H1 (cell line): ENCODE results near the gene CPT1A. TPM values are rescaled to one million over a fixed set of nuclear protein-coding genes. Genes with fewer than 3 reads are reported as not detected.

Source experiments
- BCL11A ChIP-seq, 2 experiments: IDR thresholded peaks; one replicate each; pipeline ENCODE4 v1.6.1; 2011; ENCODE audit warnings: low read depth in 2 of 2, low read length in 2 of 2, mild to moderate bottlenecking in 2 of 2
- BRCA1 ChIP-seq: IDR thresholded peaks from 2 replicates; pipeline ENCODE4 v1.6.1; 2012; ENCODE audit warnings: low read depth, low read length, improper control_type of control experiment
- CBX5 ChIP-seq: fragments of 300-800, 300-1000 bp; sonication (generic); IDR thresholded peaks from 2 replicates; pipeline ENCODE4 v1.7.1; 2016; ENCODE audit warnings: antibody characterized with exemption, low read length, low read depth
- CREB1 ChIP-seq: IDR thresholded peaks from 2 replicates; pipeline ENCODE4 v1.6.1; 2012; ENCODE audit warnings: inconsistent platforms
- CTBP2 ChIP-seq: IDR thresholded peaks from 2 replicates; pipeline ENCODE4 v1.7.0; 2011; ENCODE audit warnings: borderline replicate concordance, mild to moderate bottlenecking, moderate library complexity, mixed read lengths, low read length; ENCODE audit not compliant: insufficient read depth, insufficient read length
- EZH2 ChIP-seq: fragments of 200-600 bp; sonication (generic); IDR thresholded peaks from 2 replicates; pipeline ENCODE4 v1.7.1; 2012; ENCODE audit warnings: low read depth, mild to moderate bottlenecking, moderate library complexity, low read length, inconsistent platforms; ENCODE audit not compliant: severe bottlenecking
- HDAC6 ChIP-seq: IDR thresholded peaks from one replicate; pipeline ENCODE4 v1.7.1; 2012; ENCODE audit warnings: low read depth, mild to moderate bottlenecking, inconsistent platforms, low read length, moderate library complexity
- KDM1A ChIP-seq: fragments of 200-600, 300-600 bp; sonication (generic); IDR thresholded peaks from 2 replicates; pipeline ENCODE4 v1.7.1; 2016; ENCODE audit warnings: mild to moderate bottlenecking, low read length, borderline replicate concordance
- NRF1 ChIP-seq: IDR thresholded peaks from 2 replicates; pipeline ENCODE4 v1.6.1; 2011; ENCODE audit warnings: mild to moderate bottlenecking, low read depth, low read length, improper control_type of control experiment
- POLR2AphosphoS5 ChIP-seq: IDR thresholded peaks from 2 replicates; pipeline ENCODE4 v1.6.1; 2011; ENCODE audit warnings: low read depth, low read length
- POU5F1 ChIP-seq: IDR thresholded peaks from 2 replicates; pipeline ENCODE4 v1.6.1; 2011; ENCODE audit warnings: low read depth, mild to moderate bottlenecking, low read length, moderate library complexity
- polyA plus RNA-seq, 7 experiments: library from polyadenylated mRNA; depleted of rRNA in 3 of 7; stranded (reverse) in 5 of 7; unstranded in 2 of 7; fragments of >200 nt in 5 of 7; fragments of 200-250 nt in 2 of 7; gene quantifications; 1 replicate in 5 of 7; 2 replicates in 1 of 7; 4 replicates in 1 of 7; pipeline versions ENCODE4 v1.2.1 to v1.2.3, GENCODE V29; 2011 to 2013; ENCODE audit warnings: missing spikeins in 2 of 7, mixed read lengths in 2 of 7
- total RNA-seq: library from RNA; stranded (reverse); fragmentation: NEBNext Ultra II Directional; extraction: Animal tissue kit (Norgen Biotek cat#: 25700); gene quantifications from 2 replicates; pipeline ENCODE4 v1.2.1, GENCODE V29; 2021
- TF ChIP-seq, protein P1 (sequence below): IDR thresholded peaks from 2 replicates; pipeline ENCODE4 v1.6.1; 2012; ENCODE audit warnings: inconsistent platforms
- TF ChIP-seq, protein P2 (sequence below): IDR thresholded peaks from 2 replicates; pipeline ENCODE4 v1.6.1; 2011; ENCODE audit warnings: low read length, improper control_type of control experiment
- TF ChIP-seq, protein P3 (sequence below), 3 experiments: IDR thresholded peaks; 1 replicate in 2 of 3; 2 replicates in 1 of 3; pipeline versions ENCODE4 v1.5.1 to v1.6.1; 2011; ENCODE audit warnings: low read length in 3 of 3, mild to moderate bottlenecking in 3 of 3, inconsistent platforms in 2 of 3, low read depth in 1 of 3, moderate library complexity in 1 of 3; ENCODE audit not compliant: insufficient read depth in 1 of 3; ENCODE audit errors: control extremely low read depth in 1 of 3

The CPT1A gene
- total and polyA plus RNA-seq, 2 of the 8 experiments (the other 6 are each of a cell fraction or from before 2014, with no cell fraction given) = 2.9 to 12.2 TPM

DNA sequence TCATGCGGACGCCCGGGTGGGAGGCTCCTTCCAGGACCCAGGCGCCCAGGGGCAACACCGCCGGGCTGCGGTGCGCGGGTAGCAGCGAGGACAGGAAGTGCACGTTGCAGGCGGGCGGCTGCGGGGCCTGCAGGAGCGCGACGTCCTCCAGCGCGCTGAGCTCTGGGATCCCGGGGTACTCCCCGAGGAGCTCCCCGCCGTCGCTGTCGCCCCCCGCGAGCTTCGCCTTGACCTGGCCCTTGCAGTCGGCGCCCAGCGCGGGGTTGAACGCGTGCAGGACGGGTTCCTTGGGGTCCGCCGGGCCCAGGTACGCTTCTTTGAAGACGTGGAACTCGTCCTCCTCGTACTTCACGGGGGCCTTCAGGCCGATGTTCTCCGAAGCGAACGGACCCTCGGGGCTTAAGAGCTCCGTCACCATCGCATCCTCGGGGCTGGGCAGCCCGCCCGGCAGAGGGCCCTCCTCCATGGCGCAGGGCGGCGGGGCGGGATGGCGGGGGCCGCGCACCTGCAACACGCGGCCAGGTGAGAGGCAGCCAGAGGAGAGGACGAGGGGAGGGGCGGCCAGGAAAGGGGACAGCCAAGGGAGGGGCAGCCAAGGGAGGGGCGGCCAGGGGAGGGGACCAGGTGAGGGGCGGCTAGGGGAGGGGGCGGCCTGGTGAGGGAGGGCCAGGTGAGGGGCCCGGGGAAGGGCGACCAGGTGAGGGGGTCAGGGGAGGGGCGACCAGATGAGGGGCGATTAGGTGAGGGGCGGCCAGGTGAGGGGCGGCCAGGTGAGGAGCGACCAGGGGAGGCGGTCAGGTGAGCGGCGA, 91.3 kb downstream of the CPT1A start (continued):
- TF ChIP-seq BRCA1 (no peak), HDAC6 (no peak), EZH2 (no peak), BCL11A (IDR thresholded peaks at IDR 0.05; ENCODE audit: low read depth in 2 of 2, low read length in 2 of 2) (no peak), CTBP2 (no peak), CBX5 (no peak), POLR2AphosphoS5 (peak; percentile 51), POU5F1 (no peak), NRF1 (no peak), CREB1 (no peak; the same call in 1 of the 2 replicates), KDM1A (no peak)
- TF ChIP-seq, protein P1, sequence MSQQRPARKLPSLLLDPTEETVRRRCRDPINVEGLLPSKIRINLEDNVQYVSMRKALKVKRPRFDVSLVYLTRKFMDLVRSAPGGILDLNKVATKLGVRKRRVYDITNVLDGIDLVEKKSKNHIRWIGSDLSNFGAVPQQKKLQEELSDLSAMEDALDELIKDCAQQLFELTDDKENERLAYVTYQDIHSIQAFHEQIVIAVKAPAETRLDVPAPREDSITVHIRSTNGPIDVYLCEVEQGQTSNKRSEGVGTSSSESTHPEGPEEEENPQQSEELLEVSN = peak; percentile 89
- TF ChIP-seq, protein P2, sequence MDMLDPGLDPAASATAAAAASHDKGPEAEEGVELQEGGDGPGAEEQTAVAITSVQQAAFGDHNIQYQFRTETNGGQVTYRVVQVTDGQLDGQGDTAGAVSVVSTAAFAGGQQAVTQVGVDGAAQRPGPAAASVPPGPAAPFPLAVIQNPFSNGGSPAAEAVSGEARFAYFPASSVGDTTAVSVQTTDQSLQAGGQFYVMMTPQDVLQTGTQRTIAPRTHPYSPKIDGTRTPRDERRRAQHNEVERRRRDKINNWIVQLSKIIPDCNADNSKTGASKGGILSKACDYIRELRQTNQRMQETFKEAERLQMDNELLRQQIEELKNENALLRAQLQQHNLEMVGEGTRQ = no peak
- TF ChIP-seq, protein P3, sequence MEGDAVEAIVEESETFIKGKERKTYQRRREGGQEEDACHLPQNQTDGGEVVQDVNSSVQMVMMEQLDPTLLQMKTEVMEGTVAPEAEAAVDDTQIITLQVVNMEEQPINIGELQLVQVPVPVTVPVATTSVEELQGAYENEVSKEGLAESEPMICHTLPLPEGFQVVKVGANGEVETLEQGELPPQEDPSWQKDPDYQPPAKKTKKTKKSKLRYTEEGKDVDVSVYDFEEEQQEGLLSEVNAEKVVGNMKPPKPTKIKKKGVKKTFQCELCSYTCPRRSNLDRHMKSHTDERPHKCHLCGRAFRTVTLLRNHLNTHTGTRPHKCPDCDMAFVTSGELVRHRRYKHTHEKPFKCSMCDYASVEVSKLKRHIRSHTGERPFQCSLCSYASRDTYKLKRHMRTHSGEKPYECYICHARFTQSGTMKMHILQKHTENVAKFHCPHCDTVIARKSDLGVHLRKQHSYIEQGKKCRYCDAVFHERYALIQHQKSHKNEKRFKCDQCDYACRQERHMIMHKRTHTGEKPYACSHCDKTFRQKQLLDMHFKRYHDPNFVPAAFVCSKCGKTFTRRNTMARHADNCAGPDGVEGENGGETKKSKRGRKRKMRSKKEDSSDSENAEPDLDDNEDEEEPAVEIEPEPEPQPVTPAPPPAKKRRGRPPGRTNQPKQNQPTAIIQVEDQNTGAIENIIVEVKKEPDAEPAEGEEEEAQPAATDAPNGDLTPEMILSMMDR (IDR thresholded peaks at IDR 0.05; ENCODE audit: control extremely low read depth in 1 of 3, insufficient read depth in 1 of 3, low read depth in 1 of 3, low read length in 3 of 3) = peak in 2 of 3 experiments; percentile 1 to 3; a peak in 2 of 4 replicates
